HEK293T (cell line): Measurements from ENCODE around the gene DCHS2.
A peak's percentile ranks its signal among the peaks of the same experiment; 100 is the strongest.

Source experiments
- CTCF ChIA-PET: fragments of 350-600 bp; formaldehyde crosslinking; extraction: SDS; loops from one replicate; lab custom pipeline; 2021; ENCODE audit warnings: antibody characterized with exemption, inconsistent platforms; lab: Yijun Ruan, JAX
- POLR2A ChIA-PET: fragments of 350-600 bp; formaldehyde crosslinking; extraction: SDS; loops from one replicate; lab custom pipeline; 2020; ENCODE audit warnings: antibody characterized with exemption, inconsistent platforms; lab: Yijun Ruan, JAX
- DNase-seq: peaks from one replicate; pipeline ENCODE4 v3.0.0; 2012; ENCODE audit warnings: mixed read lengths; ENCODE audit errors: extremely low spot score
- ARNT ChIP-seq: fragments of 450-650 bp; IDR thresholded peaks from 2 replicates; pipeline ENCODE4 v1.6.1; 2017; ENCODE audit warnings: mild to moderate bottlenecking
- BHLHE40 ChIP-seq: fragments of 450-650 bp; IDR thresholded peaks from 2 replicates; pipeline ENCODE4 v1.6.1; 2016; ENCODE audit warnings: mild to moderate bottlenecking, moderate library complexity, borderline replicate concordance
- CTBP1 ChIP-seq: fragments of 450-650 bp; IDR thresholded peaks from 2 replicates; pipeline ENCODE4 v1.6.1; 2016; ENCODE audit warnings: borderline replicate concordance
- ELF4 ChIP-seq: fragments of 450-650 bp; IDR thresholded peaks from 2 replicates; pipeline ENCODE4 v1.6.1; 2017; ENCODE audit warnings: antibody characterized with exemption
- FOXA1 ChIP-seq: fragments of 450-650 bp; IDR thresholded peaks from 2 replicates; pipeline ENCODE4 v1.6.1; 2016; ENCODE audit warnings: mild to moderate bottlenecking
- FOXK2 ChIP-seq: fragments of 450-650 bp; IDR thresholded peaks from 2 replicates; pipeline ENCODE4 v1.6.1; 2016; ENCODE audit warnings: mild to moderate bottlenecking
- FOXM1 ChIP-seq: fragments of 450-650 bp; IDR thresholded peaks from 2 replicates; pipeline ENCODE4 v1.6.1; 2017; ENCODE audit warnings: mild to moderate bottlenecking, borderline replicate concordance
- HDGF ChIP-seq: fragments of 450-650 bp; IDR thresholded peaks from 2 replicates; pipeline ENCODE4 v1.6.1; 2017; ENCODE audit warnings: antibody characterized with exemption, borderline replicate concordance
- L3MBTL2 ChIP-seq: fragments of 450-650 bp; conservative IDR thresholded peaks from 2 replicates; pipeline ENCODE4 v1.6.1; 2016; ENCODE audit warnings: mild to moderate bottlenecking
- LEF1 ChIP-seq: fragments of 450-650 bp; IDR thresholded peaks from 2 replicates; pipeline ENCODE4 v1.6.1; 2017; ENCODE audit warnings: mild to moderate bottlenecking, borderline replicate concordance
- NFRKB ChIP-seq: fragments of 450-650 bp; IDR thresholded peaks from 2 replicates; pipeline ENCODE4 v1.6.1; 2016; ENCODE audit warnings: mild to moderate bottlenecking, moderate library complexity
- SP1 ChIP-seq: fragments of 450-650 bp; IDR thresholded peaks from 2 replicates; pipeline ENCODE4 v1.6.1; 2017
- SUZ12 ChIP-seq: fragments of 450-650 bp; IDR thresholded peaks from 2 replicates; pipeline ENCODE4 v1.6.1; 2016; ENCODE audit warnings: mild to moderate bottlenecking
- TARDBP ChIP-seq: fragments of 450-650 bp; IDR thresholded peaks from 2 replicates; pipeline ENCODE4 v1.6.1; 2016
- ZNF384 ChIP-seq: fragments of 450-650 bp; IDR thresholded peaks from 2 replicates; pipeline ENCODE4 v1.6.1; 2016
- TF ChIP-seq, protein P1 (sequence below): fragments of 450-650 bp; IDR thresholded peaks from 2 replicates; pipeline ENCODE4 v1.6.1; 2016

Gene DCHS2

DNA sequence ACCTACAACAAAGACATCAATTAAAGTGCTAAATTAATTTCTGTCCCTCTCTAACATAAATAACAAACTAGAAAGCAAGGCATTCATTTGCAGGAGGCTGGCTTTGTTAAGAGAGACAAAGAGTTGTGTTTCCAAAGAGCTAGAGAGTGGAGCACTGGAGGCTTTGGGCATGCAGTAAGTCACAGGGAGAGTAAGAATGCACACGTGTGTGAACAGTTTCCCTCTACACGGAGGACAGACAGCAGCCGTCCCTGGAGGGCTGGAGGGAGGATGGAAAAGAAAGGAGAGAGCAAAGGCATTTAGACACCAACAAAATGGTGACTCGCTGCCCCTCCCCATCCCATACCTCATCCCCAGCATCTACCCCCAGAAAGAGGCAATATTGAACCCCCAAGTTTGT is 20.4 kb upstream of the DCHS2 start:
- no peak for TF ChIP-seq CTBP1
- TF ChIP-seq BHLHE40, result no peak
- no peak for TF ChIP-seq NFRKB
- no peak for TF ChIP-seq L3MBTL2
- no peak for TF ChIP-seq SP1
- no peak for TF ChIP-seq FOXA1
- TF ChIP-seq TARDBP, result no peak
- DNase-seq, result no peak
- ChIA-PET POLR2A (no interaction called here), CTCF (no interaction called here)

DNA sequence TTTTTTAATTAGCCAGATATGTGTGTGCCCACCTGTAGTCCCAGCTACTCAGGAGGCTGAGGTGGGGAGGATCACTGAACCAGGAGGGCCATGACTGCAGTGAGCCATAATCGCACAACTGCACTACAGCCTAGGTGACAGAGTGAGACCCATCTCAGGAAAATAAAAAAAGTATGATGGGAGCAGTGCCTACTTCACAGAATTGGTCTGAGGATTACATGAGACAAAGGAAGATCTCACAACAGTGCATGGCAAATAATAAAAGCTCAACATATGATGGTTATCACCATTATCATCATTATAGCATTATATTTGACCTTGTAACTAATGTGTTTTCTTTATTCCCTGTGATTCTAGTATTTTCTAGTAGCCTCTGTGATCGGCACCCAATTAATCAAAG is 19.9 kb upstream of the DCHS2 start:
- ChIA-PET CTCF (no interaction called here), POLR2A (no interaction called here)
- TF ChIP-seq SUZ12 (no peak), FOXK2 (no peak), NFRKB (no peak), LEF1 (no peak), FOXM1 (no peak), HDGF (no peak), FOXA1 (no peak), TARDBP (no peak), CTBP1 (no peak), ZNF384 (no peak), ARNT (no peak), L3MBTL2 (no peak), SP1 (no peak), ELF4 (no peak), BHLHE40 (no peak)
- TF ChIP-seq, protein P1, sequence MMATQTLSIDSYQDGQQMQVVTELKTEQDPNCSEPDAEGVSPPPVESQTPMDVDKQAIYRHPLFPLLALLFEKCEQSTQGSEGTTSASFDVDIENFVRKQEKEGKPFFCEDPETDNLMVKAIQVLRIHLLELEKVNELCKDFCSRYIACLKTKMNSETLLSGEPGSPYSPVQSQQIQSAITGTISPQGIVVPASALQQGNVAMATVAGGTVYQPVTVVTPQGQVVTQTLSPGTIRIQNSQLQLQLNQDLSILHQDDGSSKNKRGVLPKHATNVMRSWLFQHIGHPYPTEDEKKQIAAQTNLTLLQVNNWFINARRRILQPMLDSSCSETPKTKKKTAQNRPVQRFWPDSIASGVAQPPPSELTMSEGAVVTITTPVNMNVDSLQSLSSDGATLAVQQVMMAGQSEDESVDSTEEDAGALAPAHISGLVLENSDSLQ, result no peak
- no peak for DNase-seq

DNA sequence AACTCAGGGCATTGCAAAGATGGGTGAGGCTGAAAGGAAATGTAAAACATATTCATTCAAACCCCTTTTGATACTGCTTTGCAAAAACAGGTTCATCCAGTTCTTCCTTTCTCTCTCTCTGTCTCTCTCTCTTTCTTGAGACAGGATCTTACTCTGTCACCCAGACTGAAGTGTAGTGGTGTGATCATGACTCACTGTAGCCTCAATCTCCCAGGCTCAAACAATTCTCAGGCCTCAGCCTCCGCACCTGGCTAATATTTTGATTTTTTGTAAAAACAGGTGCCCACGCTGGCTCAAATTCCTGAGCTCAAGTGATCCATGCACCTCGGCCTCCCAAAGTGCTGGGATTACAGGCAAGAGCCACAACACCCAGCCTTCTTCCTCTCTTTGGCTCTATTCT is 15.6 kb upstream of the DCHS2 start:
- POLR2A ChIA-PET, result interaction anchor here (1.1 kb wide), 1 partner anchor 91 kb away, joined by 3 read pairs; no protein-coding TSS in a partner anchor
- DNase-seq, result no peak
- CTCF ChIA-PET, result interaction anchor here (0.8 to 3.5 kb wide), 10 partner anchors 8 to 186 kb away, joined by 3 to 20 read pairs (median 5); no protein-coding TSS in a partner anchor
- TF ChIP-seq FOXM1, result no peak
- no peak for TF ChIP-seq FOXA1
- TF ChIP-seq, protein P1, result no peak
- TF ChIP-seq CTBP1, result no peak
- no peak for TF ChIP-seq TARDBP
- TF ChIP-seq ELF4, result no peak
- no peak for TF ChIP-seq NFRKB
- no peak for TF ChIP-seq FOXK2
- TF ChIP-seq HDGF, result no peak
- no peak for TF ChIP-seq SP1
- no peak for TF ChIP-seq LEF1
- TF ChIP-seq ARNT, result no peak
- TF ChIP-seq BHLHE40, result no peak
- TF ChIP-seq L3MBTL2, result no peak
- TF ChIP-seq ZNF384, result no peak

DNA sequence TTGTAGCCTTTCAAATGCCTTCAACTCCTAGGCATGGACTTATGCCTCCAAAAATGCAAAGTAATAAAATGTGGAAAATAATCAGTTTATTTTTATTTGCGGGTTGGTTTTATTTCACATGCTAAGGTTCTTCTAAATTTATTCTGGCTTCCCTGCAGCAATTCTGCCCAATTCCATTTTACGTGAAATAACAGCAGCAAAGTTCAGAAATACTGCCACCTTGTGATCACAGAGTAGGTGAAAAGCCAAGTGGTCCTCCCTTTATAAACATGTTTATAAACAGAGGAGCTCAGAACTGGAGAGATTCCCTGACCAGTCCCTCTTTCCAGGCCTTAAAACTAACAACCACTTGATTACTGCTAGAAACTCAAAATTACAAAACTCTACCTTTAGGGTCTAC is 14.7 kb upstream of the DCHS2 start:
- ChIA-PET POLR2A (interaction anchor here (1.0 to 1.1 kb wide), 2 partner anchors 44 to 90 kb away, joined by 3 to 8 read pairs; partner anchors contain the start of gene PLRG1), CTCF (interaction anchor here (0.6 to 3.5 kb wide), 20 partner anchors 9 to 756 kb away, joined by 3 to 20 read pairs (median 4); no protein-coding TSS in a partner anchor)
- TF ChIP-seq FOXM1 (no peak), SP1 (no peak), ZNF384 (no peak), HDGF (no peak), FOXK2 (no peak), FOXA1 (no peak), ARNT (no peak), BHLHE40 (no peak), CTBP1 (no peak), NFRKB (no peak), ELF4 (no peak)
- TF ChIP-seq, protein P1, result no peak
- peak; percentile 21 for DNase-seq

DNA sequence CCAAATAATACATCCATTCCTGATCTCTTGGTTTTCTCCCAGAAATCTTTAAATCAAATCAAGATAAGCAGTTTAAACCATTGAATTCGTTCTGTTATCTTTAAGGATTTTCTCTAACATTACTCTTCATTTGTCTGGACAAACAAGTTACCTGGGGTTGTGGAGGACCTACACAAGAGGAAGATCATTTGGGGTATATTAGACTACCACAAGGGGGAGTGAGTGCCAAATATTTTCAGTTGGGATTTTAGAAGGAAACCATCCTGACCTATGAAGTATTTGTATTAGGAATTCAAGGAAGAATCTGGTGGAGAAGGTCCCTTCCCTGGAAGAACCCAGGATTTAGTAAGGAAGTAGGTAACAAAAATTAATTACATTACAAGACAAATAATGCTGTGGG is 12.0 kb upstream of the DCHS2 start:
- POLR2A ChIA-PET, result interaction anchor here (1.5 kb wide), 1 partner anchor 86 kb away, joined by 3 read pairs; no protein-coding TSS in a partner anchor
- CTCF ChIA-PET, result interaction anchor here (0.5 to 1.4 kb wide), 5 partner anchors 9 to 1864 kb away, joined by 3 to 4 read pairs (median 3); no protein-coding TSS in a partner anchor
- peak; percentile 22 for DNase-seq
- TF ChIP-seq FOXM1 (no peak), FOXA1 (no peak), ARNT (no peak), SP1 (no peak), LEF1 (no peak), ZNF384 (no peak), NFRKB (no peak), BHLHE40 (no peak), CTBP1 (no peak), HDGF (no peak), FOXK2 (no peak)

DNA sequence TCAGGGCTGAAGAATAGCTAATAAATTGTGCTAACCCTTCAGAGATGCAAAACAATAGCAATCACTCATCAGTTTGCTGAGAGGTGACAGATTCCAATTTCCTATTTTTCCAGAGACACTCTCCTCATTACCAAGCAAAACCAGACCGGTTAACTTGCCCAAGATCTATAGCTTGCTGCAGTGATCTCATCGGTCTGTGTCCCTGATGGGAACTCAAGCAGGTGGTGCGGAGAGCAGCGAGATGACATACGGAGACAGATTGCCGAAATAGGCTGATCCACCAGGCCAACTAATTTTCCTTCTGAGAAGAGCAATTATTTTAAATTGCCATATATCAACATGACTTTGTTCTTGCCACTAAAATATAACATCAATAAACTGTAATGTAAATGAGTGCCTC is 10.5 kb upstream of the DCHS2 start:
- no peak for TF ChIP-seq SP1
- no peak for TF ChIP-seq NFRKB
- TF ChIP-seq FOXA1, result no peak
- no peak for TF ChIP-seq CTBP1
- no peak for TF ChIP-seq TARDBP
- TF ChIP-seq, protein P1, result no peak
- no peak for TF ChIP-seq ARNT
- no peak for TF ChIP-seq BHLHE40
- no peak for TF ChIP-seq LEF1
- no peak for TF ChIP-seq ELF4
- POLR2A ChIA-PET, result interaction anchor here (1.3 kb wide), 1 partner anchor 11 kb away, joined by 3 read pairs; the partner anchor contains the start of gene DCHS2
- CTCF ChIA-PET, result interaction anchor here (0.6 to 1.2 kb wide), 4 partner anchors 11 to 172 kb away, joined by 3 to 4 read pairs (median 3); no protein-coding TSS in a partner anchor
- no peak for DNase-seq
